GM18873 (cell line): ENCODE results near the gene SLC9C1.
A peak's percentile ranks its signal among the peaks of the same experiment; 100 is the strongest.

Source experiments
- ATAC-seq: cut with Tn5 transposase; IDR thresholded peaks from one replicate; pipeline ENCODE4 v1.9.1; 2021; ENCODE audit warnings: mild to moderate bottlenecking, moderate library complexity, moderate number of reproducible peaks; ENCODE audit not compliant: unreplicated experiment, low FRiP score

The SLC9C1 gene

GRCh38 chr3:112117841-112118571 lies 176.0 kb downstream of the SLC9C1 start:
- no peak for ATAC-seq

GRCh38 chr3:112117415-112117814 lies 176.6 kb downstream of the SLC9C1 start:
- no peak for ATAC-seq

DNA sequence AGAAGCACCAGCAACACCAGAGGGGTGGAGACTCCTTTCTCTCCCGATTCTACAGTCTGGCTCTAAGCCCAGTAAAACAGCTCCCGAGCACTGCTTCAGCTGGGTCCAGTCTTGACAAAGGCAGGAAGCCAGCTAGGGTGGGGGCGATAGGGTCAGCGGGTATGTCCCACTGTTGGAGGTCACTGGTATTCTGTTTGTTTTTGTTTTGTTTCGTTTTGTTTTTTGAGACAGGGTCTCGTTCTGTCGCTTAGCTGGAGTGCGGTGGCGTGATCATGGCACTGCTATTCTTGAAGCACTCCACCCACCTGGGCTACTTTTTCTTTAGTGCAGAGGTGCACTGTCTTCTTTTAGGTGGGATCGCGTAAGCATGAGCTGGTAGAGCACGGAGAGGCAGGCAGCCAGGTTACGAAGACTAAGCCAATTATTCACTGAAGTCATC lies 177.2 kb downstream of the SLC9C1 start:
- no peak for ATAC-seq

DNA sequence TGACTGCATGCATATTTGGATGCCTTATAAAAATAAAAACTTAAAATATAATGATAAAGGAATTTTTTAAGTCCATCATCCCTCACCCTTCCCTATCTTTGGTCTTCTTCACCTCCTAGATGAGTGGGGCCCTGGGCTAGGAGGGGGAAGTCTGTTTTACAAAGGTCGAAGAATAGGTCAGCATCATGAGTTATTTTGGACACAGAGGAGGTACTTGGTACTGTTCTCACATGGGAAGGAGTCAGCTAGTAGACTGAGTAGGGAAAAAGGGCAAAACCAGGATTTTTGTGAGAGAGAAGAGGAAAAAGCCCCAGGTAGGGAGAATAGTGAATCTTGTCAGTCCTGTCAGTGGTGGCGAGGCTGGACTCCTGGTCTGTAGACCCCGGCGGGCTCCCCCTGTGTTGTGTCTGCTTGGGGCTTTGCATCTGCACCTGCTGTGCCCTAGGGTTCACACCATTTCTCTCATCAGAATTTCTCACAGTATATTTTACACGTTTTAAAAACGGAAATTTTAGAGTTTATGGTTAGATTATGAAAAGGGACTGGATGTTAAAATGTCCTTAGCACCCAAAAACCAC lies 178.1 kb downstream of the SLC9C1 start:
- ATAC-seq = no peak

DNA sequence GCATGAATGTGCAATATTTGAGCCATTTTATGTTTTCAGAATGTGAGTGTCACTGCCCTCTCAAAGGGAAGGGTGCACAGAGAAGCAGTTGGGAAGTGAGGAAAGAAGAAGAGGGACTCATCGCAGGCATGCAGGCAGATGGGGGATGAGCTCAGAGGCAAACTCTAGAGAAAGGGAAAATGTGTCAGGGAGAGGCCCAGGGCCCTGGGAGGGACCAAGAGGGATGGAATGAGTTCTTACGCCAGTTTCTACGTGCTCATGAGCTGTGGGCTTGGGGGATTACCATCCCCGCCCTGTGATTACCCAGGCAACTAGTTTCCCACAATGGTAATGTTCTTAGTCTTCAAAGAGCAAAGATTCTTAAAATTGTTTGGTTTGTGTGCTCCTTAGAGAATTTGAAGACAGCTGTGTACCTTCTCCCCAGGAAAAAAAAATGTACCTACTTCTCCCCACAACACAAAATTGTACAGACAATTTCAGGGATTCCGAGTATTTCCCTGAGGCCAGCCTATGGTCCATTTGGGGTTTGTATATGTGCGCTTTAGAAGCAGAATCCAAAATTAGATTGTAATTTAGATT lies 178.8 kb downstream of the SLC9C1 start:
- no peak for ATAC-seq

DNA sequence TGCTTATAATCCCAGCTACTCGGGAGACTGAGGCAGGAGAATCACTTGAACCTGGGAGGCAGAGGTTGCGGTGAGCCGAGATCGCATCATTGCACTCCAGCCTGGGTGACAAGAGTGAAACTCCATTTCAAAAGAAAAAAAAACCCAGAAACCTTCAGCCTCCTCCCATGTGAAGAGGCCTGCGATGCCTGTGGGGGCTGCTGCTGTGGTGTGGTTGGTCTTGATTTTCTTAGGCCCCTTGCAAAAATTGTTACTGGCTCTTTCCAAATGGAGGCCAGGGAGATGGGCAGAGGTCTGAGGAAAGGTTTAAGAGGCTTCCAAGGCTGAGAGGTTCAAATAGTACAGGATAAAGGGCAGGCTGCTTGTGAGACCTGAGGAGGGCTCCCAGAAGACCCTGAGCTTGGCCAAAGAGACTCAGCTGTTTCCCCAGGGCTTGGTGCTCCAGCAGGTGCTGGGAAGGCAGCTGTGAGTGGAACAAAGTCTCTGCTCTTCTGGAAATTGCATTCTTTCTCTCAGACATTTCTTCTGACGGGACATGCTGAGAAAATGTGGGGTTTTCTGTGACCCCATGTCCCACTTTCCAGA lies 179.3 kb downstream of the SLC9C1 start:
- ATAC-seq = no peak

DNA sequence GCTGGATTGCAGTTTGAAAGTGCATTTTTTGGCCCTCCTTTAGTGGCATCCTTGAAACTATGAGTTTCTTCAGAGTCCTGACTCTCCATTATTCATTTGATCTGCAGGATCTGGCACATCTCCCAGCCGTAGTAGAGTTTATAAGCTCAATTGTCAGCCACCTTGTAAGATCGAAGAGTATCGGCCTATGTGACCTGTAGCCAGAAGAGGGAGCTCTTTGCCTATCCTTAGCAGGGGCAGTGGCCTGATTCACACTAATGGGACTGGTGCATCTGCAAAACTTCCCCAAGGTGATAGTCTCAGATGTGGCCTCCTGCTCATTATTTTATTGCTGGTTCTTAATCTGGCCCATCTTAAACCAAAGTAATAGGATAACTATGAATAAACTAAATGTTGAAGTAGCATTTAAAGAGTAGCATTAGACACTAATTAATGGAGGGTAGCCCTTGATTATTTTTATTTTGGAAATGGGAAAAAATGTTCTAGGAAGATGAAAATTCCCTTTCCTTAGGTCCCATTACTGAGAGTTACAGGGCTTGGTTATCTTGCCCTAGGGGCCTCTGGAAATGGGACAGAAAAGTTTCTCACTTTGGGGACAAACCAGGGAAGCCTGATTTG lies 182.1 kb downstream of the SLC9C1 start:
- peak; percentile 50 for ATAC-seq

DNA sequence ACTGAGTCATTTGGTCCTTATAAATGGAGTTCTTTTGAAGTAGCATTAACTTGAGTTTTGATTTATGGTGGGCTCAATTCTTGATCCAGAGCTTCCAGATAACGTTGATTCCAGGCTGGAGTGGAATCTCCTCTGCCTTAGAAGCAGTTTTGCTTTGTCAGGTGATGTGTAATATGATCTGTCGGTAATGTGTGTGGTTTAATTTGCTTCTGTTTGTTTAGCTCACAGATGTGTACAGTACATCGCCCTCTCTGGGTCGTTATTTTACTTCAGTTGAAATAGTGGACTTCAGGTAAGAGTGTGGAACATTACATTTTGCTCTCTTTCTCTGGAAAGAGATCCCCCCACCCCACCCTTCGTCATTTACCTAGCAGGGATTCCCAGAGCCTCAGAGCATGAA lies 184.7 kb downstream of the SLC9C1 start:
- no peak for ATAC-seq

DNA sequence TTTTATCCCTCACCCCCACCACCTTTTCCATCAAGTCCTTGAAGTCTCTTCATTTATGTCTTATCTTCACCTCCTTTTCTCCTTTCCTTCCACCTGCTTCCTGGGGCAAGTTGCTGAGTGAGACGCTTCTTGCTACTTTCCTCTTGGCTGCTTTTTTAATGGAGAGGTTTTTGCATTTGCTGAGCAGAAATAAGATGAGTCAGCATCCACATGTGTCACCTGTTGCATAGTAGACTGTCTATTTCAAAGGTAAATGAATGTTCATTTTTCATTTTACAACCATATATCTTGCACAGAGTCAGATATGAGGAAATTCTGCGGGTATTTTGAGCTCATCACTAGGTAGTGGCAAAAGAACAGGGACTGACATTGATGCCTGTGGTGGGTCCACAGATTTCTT lies 189.2 kb downstream of the SLC9C1 start:
- no peak for ATAC-seq

GRCh38 chr3:112101916-112102315 lies 192.1 kb downstream of the SLC9C1 start:
- no peak for ATAC-seq

DNA sequence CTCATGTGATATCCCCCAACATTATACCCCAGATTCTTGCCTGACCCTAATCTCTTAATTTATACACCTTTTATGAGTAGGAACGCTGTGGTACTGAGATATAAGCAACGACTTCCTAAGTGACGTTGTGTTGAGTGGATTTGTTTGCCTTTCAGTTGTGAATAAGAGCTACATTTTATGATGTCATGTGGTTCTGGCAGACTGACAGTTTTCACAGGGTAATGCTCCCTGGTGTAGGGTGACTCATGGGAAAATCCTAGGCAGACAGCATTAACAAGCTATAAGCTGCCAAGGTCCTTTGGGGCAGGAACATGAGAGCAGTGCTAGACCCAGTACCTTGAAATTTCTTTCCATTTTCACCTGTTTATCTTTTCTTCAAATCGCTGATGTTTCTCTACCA lies 196.6 kb downstream of the SLC9C1 start:
- ATAC-seq = no peak

DNA sequence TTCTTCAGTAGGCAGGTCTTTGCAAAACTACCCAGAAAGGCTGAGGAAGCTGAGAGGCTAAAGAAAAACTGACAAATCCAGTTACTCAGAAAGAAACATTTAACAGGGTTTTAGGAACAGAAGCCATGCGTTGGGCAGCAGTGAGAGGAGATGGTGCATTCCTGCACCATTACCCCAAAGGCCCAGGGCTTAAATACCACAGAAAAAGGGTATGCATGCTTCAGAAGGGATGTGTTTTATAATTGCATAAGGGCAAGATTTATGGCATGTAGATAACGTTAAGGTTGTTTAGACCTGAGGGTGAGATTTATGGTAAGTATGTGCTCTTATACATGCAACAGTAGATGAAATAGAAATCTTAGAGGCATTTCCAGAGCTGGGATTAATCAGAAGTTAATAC lies 197.8 kb downstream of the SLC9C1 start:
- ATAC-seq = no peak

DNA sequence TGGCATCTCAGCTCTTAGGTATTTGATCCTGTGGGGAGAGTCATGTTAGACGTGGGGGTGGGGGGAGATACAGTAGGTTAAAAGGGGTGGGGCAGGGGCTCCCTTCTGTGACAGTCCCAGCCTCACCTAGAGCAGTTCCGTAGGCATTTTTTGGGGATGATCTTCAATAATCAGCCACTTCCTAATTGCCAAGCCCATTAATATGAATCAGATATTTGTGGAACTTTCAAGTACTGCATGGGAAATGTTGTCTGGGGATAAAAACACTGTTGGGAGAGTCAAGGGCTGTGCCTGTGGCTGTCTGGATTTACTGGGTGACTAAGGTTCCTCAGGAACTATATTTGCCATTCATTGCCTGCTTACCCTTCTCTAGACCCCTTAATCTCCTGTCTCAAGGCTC lies 198.3 kb downstream of the SLC9C1 start:
- no peak for ATAC-seq

GRCh38 chr3:112093180-112093522 lies 200.9 kb downstream of the SLC9C1 start:
- no peak for ATAC-seq

DNA sequence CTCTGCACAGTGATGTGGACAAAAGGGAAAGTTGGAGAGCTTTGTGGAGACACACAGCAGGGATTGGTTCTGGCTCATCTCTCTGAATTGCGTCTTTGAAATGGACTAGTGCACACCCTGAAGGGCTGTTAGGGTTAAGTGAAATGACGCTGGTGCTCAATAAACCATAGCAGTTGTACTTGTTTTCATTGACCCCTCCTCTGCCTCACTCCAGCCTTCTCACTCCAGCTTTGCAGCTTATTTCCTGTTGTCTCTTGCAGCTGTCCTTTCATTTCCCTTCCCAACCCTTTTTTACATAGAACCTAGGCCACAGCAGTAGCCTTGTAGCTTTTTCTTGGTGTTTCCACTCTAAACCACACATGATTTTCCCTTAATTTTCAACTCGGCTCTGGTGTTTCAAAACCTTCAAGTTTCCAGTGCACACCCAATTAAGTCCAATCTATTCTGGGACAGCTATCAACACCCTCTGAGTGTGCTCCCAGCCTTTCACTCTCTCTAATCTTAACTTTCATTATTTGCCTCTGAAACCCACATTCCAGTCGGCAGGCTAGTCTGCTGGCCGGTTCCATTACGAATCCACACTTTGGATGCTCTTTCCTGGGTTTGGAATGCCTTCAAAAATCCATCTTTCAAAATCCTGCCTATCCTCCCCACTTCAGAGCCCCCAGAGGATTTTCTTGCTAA lies 201.4 kb downstream of the SLC9C1 start:
- no peak for ATAC-seq

DNA sequence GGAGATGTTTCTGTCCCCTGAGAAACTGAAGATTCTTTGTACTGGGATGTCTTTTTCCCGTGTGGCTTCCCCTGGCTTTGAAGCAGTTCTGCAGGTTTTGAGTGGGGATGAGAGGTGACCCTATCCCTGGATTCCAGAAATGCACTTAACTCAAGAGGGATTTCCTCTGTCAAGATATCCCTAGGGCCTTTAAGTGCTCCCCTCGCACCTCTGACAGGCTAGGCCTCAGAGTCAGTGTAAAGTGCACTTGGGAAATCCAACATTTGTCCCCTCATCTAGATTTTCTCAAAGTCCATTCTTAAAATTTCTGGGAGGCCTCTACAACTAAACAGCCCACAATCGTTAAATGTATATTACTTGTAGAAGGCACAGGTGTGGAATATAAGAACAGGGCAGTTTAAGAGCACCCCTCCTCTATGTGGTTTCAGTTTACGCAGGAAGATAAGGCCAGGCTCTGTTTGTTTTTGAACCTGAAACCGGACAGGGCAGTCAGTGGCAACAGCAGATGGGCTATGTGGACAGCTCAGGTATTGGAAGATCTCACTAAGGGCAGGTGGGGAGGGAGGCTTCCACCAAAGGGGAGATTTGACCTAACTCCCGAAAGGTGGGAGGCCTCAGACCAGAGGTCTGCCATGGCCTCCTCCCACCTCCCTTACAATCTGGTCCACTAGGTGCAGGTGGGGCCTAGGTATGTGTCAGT lies 203.0 kb downstream of the SLC9C1 start:
- ATAC-seq = no peak
